BLaER1 (cell line): ENCODE data around the gene CRTC1.
"Not testable (repeated sequence)": the region's sequence is repeated elsewhere in the genome, so short reads cannot be mapped to it uniquely, and the experiment has no call there.

Experiments used
- H3K27ac ChIP-seq: shearing (Covaris generic); formaldehyde crosslinking; 2 replicates; pipeline ENCODE4 v1.8.1; 2022
- H3K27me3 ChIP-seq: shearing (Covaris generic); formaldehyde crosslinking; 2 replicates; pipeline ENCODE4 v1.8.1; 2022
- H3K36me3 ChIP-seq: shearing (Covaris generic); formaldehyde crosslinking; 2 replicates; pipeline ENCODE4 v1.8.1; 2022
- H3K4me1 ChIP-seq: shearing (Covaris generic); formaldehyde crosslinking; 2 replicates; pipeline ENCODE4 v1.8.1; 2022
- H3K4me2 ChIP-seq: shearing (Covaris generic); formaldehyde crosslinking; 2 replicates; pipeline ENCODE4 v1.8.1; 2022
- H3K4me3 ChIP-seq: shearing (Covaris generic); formaldehyde crosslinking; 2 replicates; pipeline ENCODE4 v1.8.1; 2022
- H3K9ac ChIP-seq: shearing (Covaris generic); formaldehyde crosslinking; 2 replicates; pipeline ENCODE4 v1.8.1; 2022
- H3K9me3 ChIP-seq: shearing (Covaris generic); formaldehyde crosslinking; 2 replicates; pipeline ENCODE4 v1.8.1; 2022
- H4K20me1 ChIP-seq: shearing (Covaris generic); formaldehyde crosslinking; 2 replicates; pipeline ENCODE4 v1.8.1; 2022
- Cebpa-rat ChIP-seq: shearing (Covaris generic); IDR thresholded peaks from 2 replicates; pipeline ENCODE4 v1.8.1; 2022

Gene CRTC1

GRCh38 chr19:18675779-18676178, 7.7 kb upstream of the CRTC1 start:
- no peaks in the 10 kb centered on the region for H3K27me3 ChIP-seq
- no peaks in the 10 kb centered on the region for H3K36me3 ChIP-seq
- no peak overlapping the region for H3K27ac ChIP-seq
- H4K20me1 ChIP-seq, result peaks cover 24% of the 10 kb centered on the region
- H3K4me1 ChIP-seq, result peaks cover 42% of the 10 kb centered on the region
- TF ChIP-seq Cebpa-rat, result no peak
- H3K9ac ChIP-seq, result no peak overlapping the region
- H3K4me2 ChIP-seq, result no peak overlapping the region
- no peaks in the 10 kb centered on the region for H3K9me3 ChIP-seq
- H3K4me3 ChIP-seq, result no peak overlapping the region

- Histone ChIP-seq H3K36me3 (no peaks in the 10 kb centered on the region), H3K9ac (no peak overlapping the region), H3K4me2 (no peak overlapping the region), H3K4me3 (no peak overlapping the region), H3K9me3 (no peaks in the 10 kb centered on the region), H4K20me1 (peaks cover 15% of the 10 kb centered on the region), H3K27me3 (no peaks in the 10 kb centered on the region), H3K4me1 (peaks cover 33% of the 10 kb centered on the region), H3K27ac (no peak overlapping the region)
- TF ChIP-seq Cebpa-rat, result no peak
These were observed 6.8 kb upstream of the CRTC1 start for GRCh38 chr19:18676692-18677091.

GRCh38 chr19:18677156-18677555, 6.3 kb upstream of the CRTC1 start:
- Histone ChIP-seq H3K36me3 (no peaks in the 10 kb centered on the region), H3K27me3 (no peaks in the 10 kb centered on the region), H3K4me2 (no peak overlapping the region), H3K9ac (no peak overlapping the region), H3K4me3 (no peak overlapping the region), H3K4me1 (peaks cover 29% of the 10 kb centered on the region), H3K27ac (no peak overlapping the region), H4K20me1 (peaks cover 10% of the 10 kb centered on the region), H3K9me3 (no peaks in the 10 kb centered on the region)
- no peak for TF ChIP-seq Cebpa-rat

GRCh38 chr19:18680148-18680547, 3.3 kb upstream of the CRTC1 start:
- H3K9ac ChIP-seq, H4K20me1 ChIP-seq, H3K36me3 ChIP-seq, H3K4me3 ChIP-seq, H3K9me3 ChIP-seq, H3K27ac ChIP-seq, H3K27me3 ChIP-seq, H3K4me2 ChIP-seq: not testable (repeated sequence)
- peaks cover 45% of the 10 kb centered on the region for H3K4me1 ChIP-seq

GRCh38 chr19:18682807-18683108, 722 bp upstream of the CRTC1 start:
- peak overlapping the region; percentile 90 for H3K27ac ChIP-seq
- peaks cover 4% of the 10 kb centered on the region; the same call in 1 of the 2 replicates for H3K36me3 ChIP-seq
- no peaks in the 10 kb centered on the region for H3K9me3 ChIP-seq
- peaks cover 15% of the 10 kb centered on the region for H4K20me1 ChIP-seq
- H3K4me2 ChIP-seq, result peak overlapping the region; percentile 94
- TF ChIP-seq Cebpa-rat, result no peak
- peak overlapping the region; percentile 88 for H3K9ac ChIP-seq
- peak overlapping the region; percentile 75 for H3K4me3 ChIP-seq
- H3K27me3 ChIP-seq, result no peaks in the 10 kb centered on the region
- peaks cover 55% of the 10 kb centered on the region for H3K4me1 ChIP-seq

GRCh38 chr19:18683958-18684641, 620 bp downstream of the CRTC1 start:
- H3K9me3 ChIP-seq, result no peaks in the 10 kb centered on the region
- no peak for TF ChIP-seq Cebpa-rat
- H4K20me1 ChIP-seq, result peaks cover 28% of the 10 kb centered on the region
- peaks cover 4% of the 10 kb centered on the region; the same call in 1 of the 2 replicates for H3K36me3 ChIP-seq
- peak overlapping the region; percentile 90 for H3K27ac ChIP-seq
- H3K9ac ChIP-seq, result peak overlapping the region; percentile 88
- H3K4me1 ChIP-seq, result peaks cover 53% of the 10 kb centered on the region
- H3K4me2 ChIP-seq, result peak overlapping the region; percentile 99
- no peaks in the 10 kb centered on the region for H3K27me3 ChIP-seq
- peak overlapping the region; percentile 75 for H3K4me3 ChIP-seq

GRCh38 chr19:18684642-18684993, 1.1 kb downstream of the CRTC1 start:
- no peaks in the 10 kb centered on the region for H3K27me3 ChIP-seq
- H3K4me3 ChIP-seq, result peak overlapping the region; percentile 75
- H3K9me3 ChIP-seq, result no peaks in the 10 kb centered on the region
- no peak for TF ChIP-seq Cebpa-rat
- peaks cover 4% of the 10 kb centered on the region; the same call in 1 of the 2 replicates for H3K36me3 ChIP-seq
- no peak overlapping the region for H3K9ac ChIP-seq
- H3K4me2 ChIP-seq, result peak overlapping the region; percentile 99
- H3K4me1 ChIP-seq, result peaks cover 48% of the 10 kb centered on the region
- H3K27ac ChIP-seq, result 0 out of 2 replicates have a peak overlapping the region, but pooled peaks have one; percentile 90
- H4K20me1 ChIP-seq, result peaks cover 28% of the 10 kb centered on the region

GRCh38 chr19:18685597-18686190, 2.2 kb downstream of the CRTC1 start:
- H3K27ac ChIP-seq, result no peak overlapping the region
- H3K9me3 ChIP-seq, result no peaks in the 10 kb centered on the region
- H4K20me1 ChIP-seq, result peaks cover 37% of the 10 kb centered on the region
- no peak overlapping the region; the same call in 1 of the 2 replicates for H3K4me2 ChIP-seq
- no peak for TF ChIP-seq Cebpa-rat
- peaks cover 4% of the 10 kb centered on the region; the same call in 1 of the 2 replicates for H3K36me3 ChIP-seq
- H3K27me3 ChIP-seq, result no peaks in the 10 kb centered on the region
- H3K9ac ChIP-seq, result no peak overlapping the region
- peaks cover 56% of the 10 kb centered on the region for H3K4me1 ChIP-seq
- H3K4me3 ChIP-seq, result no peak overlapping the region

- Histone ChIP-seq H3K36me3 (peaks cover 12% of the 10 kb centered on the region; the same call in 1 of the 2 replicates), H3K4me1 (peaks cover 53% of the 10 kb centered on the region), H3K9ac (no peak overlapping the region), H3K27me3 (no peaks in the 10 kb centered on the region), H3K9me3 (no peaks in the 10 kb centered on the region), H3K4me3 (no peak overlapping the region), H3K4me2 (no peak overlapping the region), H3K27ac (no peak overlapping the region), H4K20me1 (peaks cover 49% of the 10 kb centered on the region)
- no peak for TF ChIP-seq Cebpa-rat
These were observed 4.4 kb downstream of the CRTC1 start for GRCh38 chr19:18687740-18688465.

GRCh38 chr19:18696023-18696422, 12.5 kb downstream of the CRTC1 start:
- H3K4me2 ChIP-seq, result no peak overlapping the region
- H3K36me3 ChIP-seq, result 0 out of 2 replicates have a peak, but pooled peaks cover 8% of the 10 kb centered on the region
- no peak overlapping the region for H3K27ac ChIP-seq
- H3K9me3 ChIP-seq, result no peaks in the 10 kb centered on the region
- peaks cover 56% of the 10 kb centered on the region for H3K4me1 ChIP-seq
- TF ChIP-seq Cebpa-rat, result no peak
- no peaks in the 10 kb centered on the region for H3K27me3 ChIP-seq
- H4K20me1 ChIP-seq, result peaks cover 88% of the 10 kb centered on the region
- no peak overlapping the region for H3K4me3 ChIP-seq
- no peak overlapping the region for H3K9ac ChIP-seq
